GM12865 (cell line): ENCODE data around the gene LAMP2.
"Not testable (repeated sequence)": the region's sequence is repeated elsewhere in the genome, so short reads cannot be mapped to it uniquely, and the experiment has no call there.

Experiments used
- DNase-seq: peaks from one replicate; pipeline ENCODE4 v3.0.0; 2010; ENCODE audit warnings: low read depth
- H3K4me3 ChIP-seq: 2 replicates; pipeline ENCODE4 v1.5.1; 2011; ENCODE audit warnings: mild to moderate bottlenecking, low read depth, low read length, control low read depth
- CTCF ChIP-seq: IDR thresholded peaks from 2 replicates; pipeline ENCODE4 v1.5.1; 2011; ENCODE audit warnings: low read length, control low read depth, low read depth, inconsistent platforms; ENCODE audit not compliant: insufficient read depth; ENCODE audit errors: missing control alignments

Gene LAMP2

GRCh38 chrX:120486786-120487185, 17.7 kb upstream of the LAMP2 start:
- H3K4me3 ChIP-seq: no peak overlapping the region
- DNase-seq: no peak
- no peak for TF ChIP-seq CTCF

- peak overlapping the region; percentile 62 for H3K4me3 ChIP-seq
- peak; percentile 30 for TF ChIP-seq CTCF
- DNase-seq: peak; percentile 82
Measured at GRCh38 chrX:120485638-120486520, 16.8 kb upstream of the LAMP2 start.

- no peak for DNase-seq
- H3K4me3 ChIP-seq: peak overlapping the region; percentile 62
- TF ChIP-seq CTCF: no peak
Measured at GRCh38 chrX:120485315-120485637, 16.2 kb upstream of the LAMP2 start.

GRCh38 chrX:120477453-120477852, 8.4 kb upstream of the LAMP2 start:
- no peak for TF ChIP-seq CTCF
- no peak for DNase-seq
- no peak overlapping the region for H3K4me3 ChIP-seq

- H3K4me3 ChIP-seq: no peak overlapping the region
- TF ChIP-seq CTCF: no peak
- no peak for DNase-seq
Measured at GRCh38 chrX:120476714-120477113, 7.6 kb upstream of the LAMP2 start.

- peak; percentile 37 for TF ChIP-seq CTCF
- DNase-seq: peak; percentile 13
- not testable (repeated sequence) for H3K4me3 ChIP-seq
Measured at GRCh38 chrX:120475447-120475846, 6.4 kb upstream of the LAMP2 start.

- no peak for TF ChIP-seq CTCF
- no peak overlapping the region for H3K4me3 ChIP-seq
- DNase-seq: no peak
Measured at GRCh38 chrX:120474085-120474484, 5.0 kb upstream of the LAMP2 start.

- DNase-seq, H3K4me3 ChIP-seq: not testable (repeated sequence)
Measured at GRCh38 chrX:120469657-120470056, 561 bp upstream of the LAMP2 start.
